Esophagus squamous epithelium (tissue), 5 donors: Measurements from ENCODE around the gene MTAP. TPM values are rescaled to one million over a fixed set of nuclear protein-coding genes. Genes with fewer than 3 reads are reported as not detected.

ENCODE experiments used
- DNase-seq: peaks from one replicate; lab custom pipeline; 2025; lab: John Stamatoyannopoulos, UW
- H3K27ac ChIP-seq, 4 donors: fragments of 200-600 bp; sonication (generic); one replicate each; pipeline ENCODE4 v1.5.1; 2016 to 2019; ENCODE audit warnings: mild to moderate bottlenecking in 1 of 4
- H3K27me3 ChIP-seq, 4 donors: fragments of 200-600 bp; sonication (generic); 1 replicate in 3 of 4; 2 replicates in 1 of 4; pipeline versions ENCODE4 v1.5.1 to v1.6.0; 2017 to 2021; ENCODE audit warnings: antibody characterized with exemption in 1 of 4
- H3K36me3 ChIP-seq, 3 donors: fragments of 200-600 bp; sonication (generic); one replicate each; pipeline ENCODE4 v1.5.1; 2016 to 2019
- H3K4me1 ChIP-seq, 3 donors: fragments of 200-600 bp; sonication (generic); one replicate each; pipeline ENCODE4 v1.5.1; 2017 to 2019
- H3K4me3 ChIP-seq, 4 donors: fragments of 200-600 bp; sonication (generic); 1 replicate in 3 of 4; 2 replicates in 1 of 4; pipeline ENCODE4 v1.5.1; 2016 to 2019; ENCODE audit warnings: mild to moderate bottlenecking in 2 of 4, moderate library complexity in 1 of 4
- H3K9me3 ChIP-seq, 3 donors: fragments of 200-600 bp; sonication (generic); one replicate each; pipeline ENCODE4 v1.5.1; 2016 to 2019
- CTCF ChIP-seq, 6 experiments: fragments of 450-650 bp in 4 of 6; fragments of 200-600 bp in 2 of 6; sonication (generic) in 2 of 6; IDR thresholded peaks; one replicate each; pipeline ENCODE4 v1.5.1; 2016 to 2019; ENCODE audit warnings: antibody characterized with exemption in 6 of 6, mild to moderate bottlenecking in 4 of 6, moderate library complexity in 4 of 6
- POLR2A ChIP-seq, 4 donors: fragments of 450-650 bp; IDR thresholded peaks; one replicate each; pipeline ENCODE4 v1.6.1; 2017; ENCODE audit warnings: antibody characterized with exemption in 4 of 4, mild to moderate bottlenecking in 4 of 4, moderate library complexity in 3 of 4
- WGBS, 2 donors: methylation state at CpG; one replicate each; pipeline ENCODE4 v1.1.5; 2018; 5-methylcytosine and 5-hydroxymethylcytosine counted together
- intact Hi-C: fragments of 100-400 bp; cut with DNase I; formaldehyde crosslinking; loops from one replicate; pipeline ENCODE4 v1.15.0; 2022
- total RNA-seq, 4 donors: library from RNA; depleted of rRNA; stranded (reverse); fragments of >200 nt; gene quantifications; one replicate each; pipeline ENCODE4 v1.1.0, GENCODE V29; 2016
- donor health status: DM: yes; HTN: yes; CAD: no.

MTAP gene
- total RNA-seq, 4 donors from 2014 or later = 16.1 to 37.4 (median 27.6) TPM

DNA sequence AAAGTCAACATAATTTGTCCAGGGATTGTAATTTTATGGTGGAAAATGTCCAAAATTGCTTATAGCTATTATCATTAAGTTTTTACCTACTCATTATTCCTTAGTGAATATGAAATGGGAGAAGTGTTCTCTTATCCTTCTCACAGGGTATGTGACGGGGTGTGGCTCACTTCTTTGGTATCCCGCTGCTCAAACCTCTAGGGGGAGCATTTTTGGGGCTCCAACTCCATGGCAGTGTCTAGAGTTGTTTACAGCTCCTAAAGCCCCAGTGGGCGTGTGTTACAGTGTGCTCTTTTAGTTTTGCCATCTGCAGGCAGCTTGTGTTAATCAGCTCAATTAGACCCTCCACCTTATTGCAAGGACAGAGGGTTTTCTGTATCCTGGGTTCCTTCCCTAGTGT, 102.3 kb downstream of the MTAP start:
- H3K27me3 ChIP-seq = no peaks in the 10 kb centered on the region
- no peaks in the 10 kb centered on the region for H3K36me3 ChIP-seq
- 82 to 92% methylated on average over 3 of the region's 3 CpGs for WGBS, 2 donors
- H3K27ac ChIP-seq = no peak overlapping the region
- H3K9me3 ChIP-seq = peaks cover 0 to 57% (median 7%) of the 10 kb centered on the region in 3 donors
- DNase-seq = no peak
- no peaks in the 10 kb centered on the region for H3K4me1 ChIP-seq
- intact Hi-C loops = no loop called here
- TF ChIP-seq CTCF (IDR thresholded peaks at IDR 0.05) (no peak), POLR2A (IDR thresholded peaks at IDR 0.05) (no peak)
- H3K4me3 ChIP-seq = no peak overlapping the region

DNA sequence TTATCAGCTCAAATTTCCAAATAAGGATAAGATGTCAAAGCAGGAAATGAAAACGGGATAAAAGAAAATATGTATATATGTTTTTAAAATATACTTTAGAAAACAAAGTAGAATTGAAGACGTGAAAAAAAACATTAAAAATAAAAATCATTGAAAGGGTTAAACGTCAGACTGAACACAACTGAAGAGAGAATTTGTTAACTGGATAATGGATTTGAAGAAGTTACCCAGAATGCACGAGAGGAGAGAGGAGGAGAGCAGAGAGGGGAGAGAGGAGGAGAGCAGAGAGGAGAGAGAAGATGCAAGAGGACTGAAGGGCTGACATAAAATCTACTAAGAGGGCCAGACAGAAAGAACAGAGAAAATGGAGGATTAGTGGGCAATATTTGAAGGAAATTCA, 103.8 kb downstream of the MTAP start:
- H3K4me3 ChIP-seq = no peak overlapping the region
- no peaks in the 10 kb centered on the region for H3K4me1 ChIP-seq
- no peaks in the 10 kb centered on the region for H3K27me3 ChIP-seq
- H3K27ac ChIP-seq = no peak overlapping the region
- TF ChIP-seq CTCF (IDR thresholded peaks at IDR 0.05) = no peak
- TF ChIP-seq POLR2A (IDR thresholded peaks at IDR 0.05) = no peak
- intact Hi-C loops = no loop called here
- 89 to 93% methylated on average over 4 of the region's 4 CpGs for WGBS, 2 donors
- H3K9me3 ChIP-seq = peaks cover 0 to 55% (median 7%) of the 10 kb centered on the region in 3 donors
- no peak for DNase-seq
- H3K36me3 ChIP-seq = no peaks in the 10 kb centered on the region

- no peaks in the 10 kb centered on the region for H3K4me1 ChIP-seq
- intact Hi-C loops = no loop called here
Observed at GRCh38 chr9:21906881-21907280, 104.4 kb downstream of the MTAP start.

DNA sequence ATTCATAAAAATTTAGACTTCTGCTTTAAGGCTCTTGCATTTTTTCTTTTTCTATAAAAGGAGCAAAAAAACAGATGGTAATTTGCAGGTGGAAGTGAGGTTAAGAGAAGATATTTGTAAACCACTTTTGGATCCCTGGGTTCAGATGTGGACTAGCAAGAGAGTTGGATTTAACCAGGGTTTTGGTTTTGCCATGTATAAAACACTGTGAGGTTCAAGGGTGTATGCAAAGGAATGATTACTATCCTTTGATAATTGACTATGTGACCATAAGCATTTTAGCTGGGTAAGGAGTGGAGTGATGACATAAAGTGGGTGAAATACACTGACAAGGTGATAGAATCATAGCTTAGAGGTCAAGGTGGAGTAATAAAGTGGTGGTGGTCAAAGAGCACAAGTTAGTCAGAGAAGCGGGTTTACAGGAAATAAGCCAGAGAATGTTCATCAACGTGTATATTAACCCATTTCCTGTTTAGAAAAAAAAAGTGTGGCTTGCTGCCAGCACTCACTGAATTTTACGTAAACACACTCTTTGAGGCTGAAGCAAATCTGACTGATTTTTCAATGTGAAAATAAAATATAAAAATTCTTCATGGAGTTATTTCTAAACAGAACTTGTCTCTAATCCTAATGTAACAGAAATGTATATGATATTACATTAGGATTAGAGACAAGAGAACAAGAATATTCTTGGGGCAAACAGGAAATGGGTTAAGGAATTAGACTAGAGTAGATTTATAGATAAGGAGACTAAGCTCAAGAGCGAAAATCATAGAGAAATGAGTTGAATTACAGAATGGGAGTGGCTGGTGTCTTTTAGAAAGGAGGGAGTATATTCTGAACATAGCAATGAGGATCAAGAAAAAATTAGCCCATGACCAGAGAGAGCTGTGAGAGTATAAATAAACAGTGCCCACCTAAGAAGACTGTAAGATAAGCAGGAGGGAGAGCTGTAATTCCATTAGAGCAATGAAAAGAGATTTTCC, 117.2 kb downstream of the MTAP start:
- H3K4me3 ChIP-seq = no peak overlapping the region
- intact Hi-C loops = loop anchor here (10.0 kb wide), 1 partner anchor 65 kb away; no protein-coding TSS in a partner anchor
- DNase-seq = no peak
- H3K27ac ChIP-seq = no peak overlapping the region
- no peaks in the 10 kb centered on the region for H3K36me3 ChIP-seq
- no peaks in the 10 kb centered on the region for H3K9me3 ChIP-seq
- peaks cover 0 to 11% (median 0%) of the 10 kb centered on the region in 3 donors for H3K4me1 ChIP-seq
- WGBS, 2 donors = 14 to 27% methylated on average over 4 of the region's 4 CpGs
- no peaks in the 10 kb centered on the region for H3K27me3 ChIP-seq
- no peak for TF ChIP-seq POLR2A (IDR thresholded peaks at IDR 0.05)
- TF ChIP-seq CTCF (IDR thresholded peaks at IDR 0.05) = no peak

More at GRCh38 chr9:21906881-21907280, 104.4 kb downstream of the MTAP start:
- 95 to 99% methylated on average over 3 of the region's 3 CpGs for WGBS, 2 donors
- Histone ChIP-seq H3K9me3 (peaks cover 0 to 52% (median 7%) of the 10 kb centered on the region in 3 donors), H3K4me3 (no peak overlapping the region), H3K36me3 (no peaks in the 10 kb centered on the region), H3K27ac (no peak overlapping the region), H3K27me3 (no peaks in the 10 kb centered on the region)
- TF ChIP-seq POLR2A (IDR thresholded peaks at IDR 0.05) = no peak
- no peak for TF ChIP-seq CTCF (IDR thresholded peaks at IDR 0.05)
- no peak for DNase-seq

DNA sequence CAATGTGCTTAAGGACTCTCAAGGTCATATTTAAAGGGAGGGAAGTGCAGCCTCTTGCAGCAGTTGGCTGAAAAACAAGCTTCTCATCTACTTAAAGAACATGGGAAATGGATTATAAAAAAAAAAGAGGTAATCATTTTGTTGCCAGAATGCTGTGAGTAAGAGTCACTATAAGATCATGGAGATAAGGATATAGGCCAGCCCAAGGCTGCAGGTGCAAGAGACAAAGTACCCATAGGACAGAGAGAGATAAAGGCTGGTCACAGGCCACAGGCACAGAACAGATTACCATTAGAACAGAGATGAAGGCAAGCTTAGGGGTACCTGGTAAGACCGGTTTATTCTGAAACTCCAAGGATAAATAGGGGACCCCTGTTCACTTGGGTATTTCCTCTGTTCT, 121.3 kb downstream of the MTAP start:
- no peak overlapping the region for H3K4me3 ChIP-seq
- no peaks in the 10 kb centered on the region for H3K36me3 ChIP-seq
- whole genome bisulfite sequencing, 2 donors = 100% methylated on average over 1 of the region's 1 CpG
- peaks cover 0 to 11% (median 0%) of the 10 kb centered on the region in 3 donors for H3K4me1 ChIP-seq
- no peaks in the 10 kb centered on the region for H3K27me3 ChIP-seq
- no peak for TF ChIP-seq POLR2A (IDR thresholded peaks at IDR 0.05)
- no peak for TF ChIP-seq CTCF (IDR thresholded peaks at IDR 0.05)
- intact Hi-C loops = loop anchor here (10.0 kb wide), 1 partner anchor 69 kb away; no protein-coding TSS in a partner anchor
- no peak for DNase-seq
- H3K27ac ChIP-seq = no peak overlapping the region
- no peaks in the 10 kb centered on the region for H3K9me3 ChIP-seq
